HG03571 (cell line): ENCODE data around the gene TRIM72.
"Not testable (repeated sequence)": the region's sequence is repeated elsewhere in the genome, so short reads cannot be mapped to it uniquely, and the experiment has no call there.

Experiments used
- ATAC-seq: cut with Tn5 transposase; IDR thresholded peaks from one replicate; pipeline ENCODE4 v1.9.1; 2021; ENCODE audit not compliant: unreplicated experiment

The TRIM72 gene

DNA sequence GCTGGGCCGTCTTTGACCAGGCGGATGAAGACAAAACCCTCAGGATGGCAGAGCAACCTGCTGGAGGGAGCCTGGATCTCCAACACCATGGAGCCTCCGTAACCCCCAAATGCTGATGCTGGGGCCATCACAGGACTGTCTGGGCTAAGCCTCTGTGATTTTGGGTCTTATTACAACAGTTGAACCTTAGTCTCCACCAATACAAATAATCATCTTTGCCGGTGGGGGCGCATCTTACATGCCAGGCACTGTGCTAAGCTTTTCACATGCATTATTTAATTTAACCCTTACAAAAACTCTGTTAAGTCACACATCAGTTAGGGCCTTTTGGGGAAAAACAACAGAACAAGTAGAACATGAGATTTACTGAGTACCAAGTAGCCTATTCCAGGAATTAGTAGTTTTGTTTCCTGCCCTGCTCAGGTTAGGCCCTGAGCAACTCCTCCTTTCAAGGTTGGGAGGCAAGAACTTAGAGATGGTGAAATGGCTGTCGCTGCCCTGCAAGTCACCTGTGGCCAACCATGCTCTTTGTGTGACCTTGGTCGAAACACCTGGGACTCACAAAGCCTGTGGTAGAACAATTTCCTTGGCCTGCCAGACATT, 37.0 kb downstream of the TRIM72 start:
- ATAC-seq = no peak

DNA sequence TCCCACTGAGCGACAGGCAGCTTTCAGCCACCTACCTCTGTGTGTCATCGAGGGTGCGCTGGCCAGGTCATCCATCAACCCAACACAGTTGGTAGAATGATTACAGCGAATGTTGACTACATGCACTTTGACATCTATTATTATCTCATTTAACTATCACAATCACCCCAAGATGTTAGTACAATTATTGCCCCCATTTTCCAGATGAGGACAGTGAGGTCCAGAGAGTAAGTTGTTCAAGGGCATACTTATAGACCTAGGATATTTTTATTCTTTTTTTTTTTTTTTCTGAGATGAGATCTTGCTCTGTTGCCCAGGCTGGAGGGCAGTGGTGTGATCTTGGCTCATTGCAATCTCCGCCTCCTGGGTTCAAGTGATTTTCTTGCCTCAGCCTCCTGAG, 37.5 kb downstream of the TRIM72 start:
- no peak for ATAC-seq

DNA sequence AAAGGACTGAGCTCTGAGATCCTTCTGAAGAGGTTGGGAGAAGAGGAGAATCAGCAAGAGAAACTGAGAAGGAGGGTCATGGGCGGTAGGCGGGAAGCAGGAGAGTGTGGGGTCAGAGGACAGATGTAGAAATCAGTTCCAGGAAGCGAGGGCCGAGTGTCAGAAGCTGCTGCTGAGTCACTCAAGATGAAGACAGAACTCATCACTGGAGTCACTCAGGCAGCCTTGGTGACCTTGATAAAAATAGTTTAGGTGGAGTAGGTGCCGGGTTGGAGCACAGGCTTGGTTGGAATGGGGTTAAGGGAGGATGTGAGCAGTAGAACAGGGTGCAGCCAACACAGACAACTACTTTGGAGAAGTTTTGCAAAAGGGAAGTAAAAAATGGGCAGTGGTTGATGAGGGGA, 39.7 kb downstream of the TRIM72 start:
- no peak for ATAC-seq

DNA sequence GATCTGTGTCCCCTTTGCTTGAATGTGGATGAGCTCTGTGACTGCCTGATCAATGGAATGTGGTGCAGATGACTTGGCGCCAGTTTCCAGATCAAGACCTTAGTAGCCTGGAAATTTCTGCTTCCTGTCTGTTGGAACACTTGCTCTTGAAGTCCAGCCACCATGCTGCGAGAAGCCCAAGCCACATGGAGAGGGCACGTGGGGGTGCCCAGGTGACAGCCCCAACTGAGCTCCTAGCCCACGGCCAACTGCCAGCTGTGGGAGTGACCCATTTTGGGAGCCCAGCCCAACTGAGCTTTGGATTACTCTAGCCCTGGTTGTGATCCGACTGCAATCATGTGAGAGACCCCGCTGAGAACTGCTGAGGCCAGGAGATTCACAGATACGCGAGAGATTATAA, 42.5 kb downstream of the TRIM72 start:
- ATAC-seq = no peak

DNA sequence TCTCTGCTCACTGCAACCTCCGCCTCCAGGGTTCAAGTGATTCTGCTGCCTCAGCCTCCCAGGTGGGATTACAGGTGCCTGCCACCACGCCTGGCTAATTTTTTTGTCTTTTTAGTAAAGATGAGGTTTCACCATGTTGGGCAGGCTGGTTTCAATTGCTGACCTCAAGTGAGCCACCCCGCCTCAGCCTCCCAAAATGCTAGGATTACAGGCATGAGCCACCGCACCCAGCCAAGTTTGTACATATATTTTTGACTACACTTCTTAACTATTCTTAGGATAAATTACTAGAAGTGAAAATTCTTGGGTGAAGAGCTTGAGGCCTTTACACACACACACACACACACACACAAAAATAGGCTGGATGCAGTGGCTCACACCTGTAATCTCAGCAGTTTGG, 44.4 kb downstream of the TRIM72 start:
- no peak for ATAC-seq

DNA sequence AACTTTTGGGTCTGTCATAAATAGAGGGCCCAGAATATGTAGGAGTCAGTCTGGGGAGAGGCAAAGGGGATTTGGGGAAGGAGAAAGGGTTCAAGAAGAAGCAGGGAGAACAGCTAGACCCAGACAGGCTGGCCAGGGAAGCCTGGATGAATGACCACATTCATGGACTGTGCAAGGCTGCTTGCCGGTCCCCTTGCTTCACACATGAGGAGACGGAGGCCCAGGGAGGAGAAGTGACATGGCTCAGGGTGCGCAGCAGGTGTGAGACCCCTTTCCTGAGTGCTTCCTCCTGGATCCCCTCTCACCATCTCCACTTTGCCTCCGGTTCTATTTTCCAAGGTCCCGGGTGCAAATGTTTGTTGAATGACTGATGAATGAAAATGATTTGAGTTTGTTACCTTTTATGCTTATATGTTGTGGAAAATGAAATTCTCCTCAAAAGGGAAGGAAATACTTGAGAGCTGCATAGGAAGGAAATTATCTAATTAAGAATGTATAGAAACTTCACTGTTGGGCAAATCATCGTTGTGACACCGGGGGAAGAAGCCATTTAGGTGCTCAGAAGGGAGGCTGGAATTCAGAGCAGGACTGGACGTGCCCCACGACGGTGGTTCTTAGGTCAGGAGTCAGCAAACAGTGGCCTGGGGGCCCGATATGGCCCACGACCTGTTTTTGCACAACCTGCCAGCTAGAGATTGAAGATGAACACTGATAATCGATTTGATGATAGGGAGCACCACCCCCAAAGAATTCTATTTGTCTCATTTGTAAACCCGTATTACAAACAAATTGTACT, 46.4 kb downstream of the TRIM72 start:
- no peak for ATAC-seq

DNA sequence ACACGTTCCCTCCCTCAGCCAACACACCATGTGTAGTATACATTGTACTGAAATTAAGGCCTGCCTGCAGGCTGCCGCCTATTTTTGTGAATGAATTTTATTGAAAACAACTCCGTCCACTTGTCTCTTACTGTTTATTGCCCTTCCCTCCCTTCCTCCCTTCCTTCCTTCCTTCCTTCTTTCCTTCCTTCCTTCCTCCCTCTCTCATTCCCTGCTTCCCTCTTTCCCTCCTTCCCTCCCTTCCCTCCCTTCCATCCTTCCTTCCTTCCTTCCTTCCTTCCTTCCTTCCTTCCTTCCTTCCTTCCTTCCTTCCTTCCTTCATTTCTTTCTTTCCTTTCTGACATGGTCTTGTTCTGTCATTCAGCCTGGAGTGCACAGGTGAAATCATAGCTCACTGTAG, 48.2 kb downstream of the TRIM72 start:
- ATAC-seq = no peak

DNA sequence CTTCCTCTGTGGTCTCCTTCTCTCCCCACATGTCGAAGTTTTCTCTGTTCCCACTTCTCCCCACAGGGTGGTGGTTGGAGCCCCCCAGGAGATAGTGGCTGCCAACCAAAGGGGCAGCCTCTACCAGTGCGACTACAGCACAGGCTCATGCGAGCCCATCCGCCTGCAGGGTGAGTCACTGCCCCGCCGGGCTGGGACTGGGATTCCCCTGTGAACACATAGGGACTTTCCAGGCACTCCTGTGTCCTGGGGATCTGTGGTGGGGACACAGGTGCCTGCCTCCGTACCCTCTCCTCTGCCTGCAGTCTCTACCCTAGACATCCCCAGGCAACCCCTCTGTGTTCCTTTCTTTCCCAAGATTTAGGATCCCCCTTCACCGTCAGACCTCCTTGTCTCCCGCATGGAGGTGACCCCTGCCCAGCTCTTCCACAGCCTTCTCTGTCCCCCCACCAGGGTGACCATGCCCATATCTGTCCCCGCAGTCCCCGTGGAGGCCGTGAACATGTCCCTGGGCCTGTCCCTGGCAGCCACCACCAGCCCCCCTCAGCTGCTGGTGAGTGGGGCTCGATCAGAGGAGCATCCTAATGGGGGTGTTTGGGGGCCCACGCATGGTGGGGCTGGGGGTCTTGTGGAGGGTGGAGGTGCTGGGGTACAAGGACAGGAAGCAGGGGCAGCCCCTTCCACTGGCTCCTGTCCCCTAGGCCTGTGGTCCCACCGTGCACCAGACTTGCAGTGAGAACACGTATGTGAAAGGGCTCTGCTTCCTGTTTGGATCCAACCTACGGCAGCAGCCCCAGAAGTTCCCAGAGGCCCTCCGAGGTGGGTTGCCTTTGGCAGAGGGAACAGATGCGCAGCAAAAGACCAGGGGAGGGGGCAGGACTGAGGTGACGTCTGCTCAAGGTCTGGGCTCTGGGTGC, 51.7 kb downstream of the TRIM72 start:
- ATAC-seq = peak; percentile 77

DNA sequence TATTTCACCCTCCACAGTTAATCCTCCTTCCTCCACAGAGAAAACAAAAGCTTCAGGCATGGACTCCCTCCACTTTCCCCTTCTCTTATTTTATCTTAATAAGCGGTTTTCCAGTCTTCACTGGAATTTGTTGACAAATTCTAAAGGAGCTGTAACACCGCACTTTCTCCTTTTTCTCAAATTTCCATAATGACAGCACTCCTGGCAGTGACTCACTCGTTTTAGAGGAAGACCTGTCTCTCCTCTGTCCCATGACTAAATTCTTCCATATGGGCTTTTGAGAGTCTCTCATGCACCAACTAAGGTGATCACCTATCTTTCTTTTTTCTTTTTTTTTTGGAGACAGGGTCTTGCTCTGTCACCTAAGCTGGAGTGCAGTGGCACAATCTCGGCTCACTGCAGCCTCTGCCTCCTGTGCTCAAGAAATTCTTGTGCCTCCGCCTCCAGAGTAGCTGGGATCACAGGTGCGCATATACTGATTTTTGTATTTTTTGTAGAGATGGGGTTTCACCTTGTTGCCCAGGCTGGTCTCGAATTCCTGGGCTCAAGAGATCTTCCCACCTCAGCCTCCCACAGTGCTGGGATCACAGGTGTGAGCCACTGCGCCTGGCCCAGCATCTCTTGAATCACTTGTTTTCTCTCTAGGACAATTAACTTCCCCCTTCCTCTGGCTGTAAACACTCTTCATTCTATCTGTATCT, 53.6 kb downstream of the TRIM72 start:
- ATAC-seq = no peak

DNA sequence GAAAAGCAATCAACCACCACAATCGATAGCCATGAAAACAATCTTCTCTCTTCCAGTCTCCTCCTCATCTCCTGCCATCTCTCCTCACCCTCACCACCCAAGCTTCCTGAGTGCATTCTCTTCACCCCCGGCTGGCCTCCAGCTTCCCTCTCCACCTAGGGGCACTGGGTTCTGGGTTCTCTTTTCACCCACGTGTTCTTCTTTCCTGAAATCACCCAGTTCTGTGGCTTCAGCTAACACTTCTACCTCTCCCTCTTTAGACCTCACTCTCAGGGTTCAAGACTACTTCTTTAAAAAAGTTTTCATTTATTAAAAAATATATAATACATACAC, 54.1 kb downstream of the TRIM72 start:
- ATAC-seq = no peak

DNA sequence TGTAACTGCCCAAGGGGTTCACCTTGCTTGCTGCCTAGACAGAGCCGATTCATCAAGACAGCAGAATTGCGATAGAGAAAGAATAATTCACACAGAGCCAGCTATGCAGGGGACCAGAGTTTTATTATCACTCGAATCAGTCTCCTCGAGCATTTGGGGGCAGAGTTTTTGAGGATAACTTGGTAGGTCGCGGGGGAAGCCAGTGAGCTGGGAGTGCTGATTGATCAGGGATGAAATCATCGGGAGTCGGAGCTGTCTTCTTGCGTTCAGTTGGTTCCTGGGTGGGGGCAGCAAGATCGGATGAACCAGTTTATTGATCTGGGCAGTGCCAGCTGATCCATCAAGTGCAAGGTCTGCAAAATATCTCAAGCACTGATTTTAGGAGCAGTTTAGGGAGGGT, 55.0 kb downstream of the TRIM72 start:
- ATAC-seq = no peak

DNA sequence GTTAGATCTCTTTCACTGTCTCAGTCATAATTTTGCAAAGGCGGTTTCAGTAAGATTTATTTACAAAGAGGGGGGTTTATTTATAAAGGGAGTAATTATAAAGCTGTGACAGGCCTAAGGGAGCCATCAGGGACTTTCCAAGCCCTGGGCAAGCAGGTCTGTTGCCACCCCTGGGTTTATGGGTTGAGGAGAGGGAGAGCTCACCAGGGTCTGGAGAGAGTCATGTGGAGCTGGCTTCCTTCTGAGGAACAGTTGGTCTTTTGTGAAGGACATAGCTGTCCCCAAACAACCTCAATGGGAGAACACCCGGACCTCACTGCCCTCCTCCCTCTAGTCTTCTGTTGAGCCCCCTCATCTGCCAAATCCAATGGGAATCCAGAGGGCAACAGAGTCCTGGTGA, 55.6 kb downstream of the TRIM72 start:
- ATAC-seq = no peak

DNA sequence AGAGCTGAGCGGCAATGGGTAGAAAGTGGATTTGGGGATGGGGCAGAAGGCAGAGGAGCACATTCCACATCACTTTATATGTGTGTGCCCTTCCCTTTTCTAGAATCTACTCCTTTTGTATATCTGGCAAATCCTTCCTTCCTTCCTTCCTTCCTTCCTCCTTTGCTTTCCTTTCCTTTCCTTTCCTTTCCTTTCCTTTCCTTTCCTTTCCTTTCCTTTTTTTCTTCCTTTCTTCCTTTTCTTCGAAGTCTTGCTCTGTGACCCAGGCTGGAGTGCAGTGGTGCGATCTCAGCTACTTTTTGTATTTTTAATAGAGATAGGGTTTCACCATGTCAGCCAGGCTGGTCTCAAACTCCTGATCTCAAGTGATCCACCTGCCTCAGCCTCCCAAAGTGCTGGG, 56.1 kb downstream of the TRIM72 start:
- ATAC-seq = not testable (repeated sequence)

DNA sequence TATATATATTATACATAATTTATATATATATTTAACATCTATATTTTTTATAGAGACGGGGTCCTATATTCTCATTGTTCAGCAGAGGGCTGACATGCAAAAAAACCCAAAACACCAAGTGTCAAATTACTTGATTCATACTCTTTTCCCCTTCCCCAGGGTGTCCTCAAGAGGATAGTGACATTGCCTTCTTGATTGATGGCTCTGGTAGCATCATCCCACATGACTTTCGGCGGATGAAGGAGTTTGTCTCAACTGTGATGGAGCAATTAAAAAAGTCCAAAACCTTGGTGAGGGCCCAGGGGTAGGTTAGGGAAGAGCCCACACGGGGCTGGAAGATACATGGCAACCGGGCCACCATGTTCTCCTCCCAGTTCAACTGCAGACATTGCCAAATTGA, 56.9 kb downstream of the TRIM72 start:
- no peak for ATAC-seq

DNA sequence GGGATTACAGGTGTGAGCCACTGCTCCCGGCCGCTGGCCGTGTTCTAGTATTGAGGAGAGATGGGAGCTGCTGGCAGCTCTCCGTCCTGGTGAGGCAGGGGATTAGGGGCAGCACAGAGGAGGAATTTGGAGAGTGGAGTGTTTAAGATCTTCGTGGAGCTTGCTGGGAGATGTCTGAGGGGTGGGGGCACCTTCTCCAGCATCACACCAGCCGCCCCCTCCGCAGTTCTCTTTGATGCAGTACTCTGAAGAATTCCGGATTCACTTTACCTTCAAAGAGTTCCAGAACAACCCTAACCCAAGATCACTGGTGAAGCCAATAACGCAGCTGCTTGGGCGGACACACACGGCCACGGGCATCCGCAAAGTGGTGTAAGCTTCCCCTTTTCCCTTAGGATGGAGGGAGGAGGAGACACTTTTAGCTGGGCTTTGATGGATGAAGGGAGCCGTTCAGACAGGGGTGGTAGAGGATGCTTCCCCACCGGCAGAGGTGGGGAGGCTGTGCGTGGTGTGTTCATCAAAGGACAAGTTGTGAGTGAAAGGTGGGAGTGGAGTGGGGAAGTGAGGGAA, 57.8 kb downstream of the TRIM72 start:
- no peak for ATAC-seq

DNA sequence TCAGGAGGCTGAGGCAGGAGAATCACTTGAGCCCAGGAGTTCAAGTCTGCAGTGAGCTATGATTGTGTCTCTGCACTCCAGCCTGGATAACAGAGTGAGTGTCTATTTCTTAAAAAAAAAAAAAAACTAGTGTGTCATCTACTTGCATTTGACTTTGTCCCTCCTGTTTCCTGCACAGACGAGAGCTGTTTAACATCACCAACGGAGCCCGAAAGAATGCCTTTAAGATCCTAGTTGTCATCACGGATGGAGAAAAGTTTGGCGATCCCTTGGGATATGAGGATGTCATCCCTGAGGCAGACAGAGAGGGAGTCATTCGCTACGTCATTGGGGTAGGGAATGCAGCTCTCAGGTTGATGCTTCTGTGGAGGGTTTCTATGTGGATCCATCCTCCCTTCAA, 59.3 kb downstream of the TRIM72 start:
- ATAC-seq = no peak

DNA sequence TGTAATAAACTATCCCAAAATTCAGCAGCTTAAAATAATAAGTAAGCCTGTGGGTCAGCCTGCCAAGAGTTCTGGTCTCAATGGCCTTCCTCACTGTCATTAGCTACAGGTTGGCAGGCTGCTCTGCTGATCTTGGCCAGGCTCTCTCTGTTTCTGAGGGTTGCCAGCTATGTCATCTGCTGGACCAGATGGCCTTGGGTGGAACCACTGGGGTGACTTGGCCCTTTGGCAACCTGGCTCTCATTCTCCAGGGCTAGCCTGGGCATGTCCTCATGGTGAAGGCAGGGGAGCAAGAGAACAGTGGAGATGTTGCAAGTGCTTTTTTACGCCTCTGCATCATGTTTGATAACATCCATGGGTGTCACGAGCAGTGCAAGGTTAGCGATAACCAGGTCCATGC, 59.8 kb downstream of the TRIM72 start:
- ATAC-seq = no peak

DNA sequence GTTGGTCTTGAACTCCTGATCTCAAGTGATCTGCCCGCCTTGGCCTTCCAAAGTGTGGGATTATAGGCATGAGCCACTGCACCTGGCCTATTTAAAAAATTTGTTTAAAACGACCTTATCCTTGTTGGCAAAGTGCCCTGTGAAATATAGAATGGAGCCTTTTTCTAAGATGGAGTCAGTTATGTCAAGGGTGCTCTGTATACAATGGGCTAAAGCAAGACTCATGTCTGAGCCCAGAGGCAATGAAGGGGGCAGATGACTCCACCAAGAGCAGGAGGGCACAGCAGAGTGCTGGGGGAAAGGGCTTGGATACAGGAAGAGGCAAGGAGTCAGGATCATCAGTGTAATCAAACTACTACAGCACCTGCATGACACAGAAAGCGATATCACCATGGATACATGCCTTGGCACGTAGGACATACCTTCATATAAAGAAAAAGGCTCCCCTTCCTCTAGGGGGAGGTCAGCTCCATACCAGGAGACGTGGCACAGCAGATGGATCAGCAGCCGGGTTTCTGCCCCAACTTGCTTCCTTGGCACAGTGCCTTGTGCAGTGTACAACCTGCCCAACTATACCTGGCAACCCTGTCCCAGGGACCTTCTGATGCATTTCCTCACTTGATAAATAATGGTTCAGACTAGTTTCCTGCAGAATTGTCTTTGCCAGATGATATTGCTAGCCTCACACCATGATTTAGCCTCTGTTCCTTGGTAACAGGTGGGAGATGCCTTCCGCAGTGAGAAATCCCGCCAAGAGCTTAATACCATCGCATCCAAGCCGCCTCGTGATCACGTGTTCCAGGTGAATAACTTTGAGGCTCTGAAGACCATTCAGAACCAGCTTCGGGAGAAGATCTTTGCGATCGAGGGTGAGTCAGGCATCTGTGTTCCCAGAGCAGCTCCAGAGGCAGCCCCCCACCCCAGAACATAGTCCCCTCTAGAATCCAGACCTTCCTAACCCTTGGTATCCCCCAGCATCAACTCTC, 61.2 kb downstream of the TRIM72 start:
- no peak for ATAC-seq

DNA sequence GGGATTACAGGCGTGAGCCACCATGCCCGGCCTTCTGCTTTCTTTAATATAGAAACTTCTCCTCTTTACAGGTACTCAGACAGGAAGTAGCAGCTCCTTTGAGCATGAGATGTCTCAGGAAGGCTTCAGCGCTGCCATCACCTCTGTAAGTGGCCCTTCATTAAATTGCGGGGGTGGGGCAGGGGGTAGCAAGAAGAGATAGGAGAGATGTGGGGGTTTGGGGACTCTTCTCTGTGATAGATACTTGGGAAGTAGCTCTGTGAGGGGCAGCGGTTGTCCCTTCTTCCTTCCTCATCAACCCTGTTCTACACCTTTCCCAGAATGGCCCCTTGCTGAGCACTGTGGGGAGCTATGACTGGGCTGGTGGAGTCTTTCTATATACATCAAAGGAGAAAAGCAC, 62.7 kb downstream of the TRIM72 start:
- ATAC-seq = no peak
